CD4-positive, alpha-beta T cell treated with Interferon alpha-2 for 1 hour (primary cell): ENCODE measurements around the gene SPANXN1.
"Not testable (repeated sequence)": the region's sequence is repeated elsewhere in the genome, so short reads cannot be mapped to it uniquely, and the experiment has no call there.

Experiments used
- DNase-seq, 2 donors: peaks; one replicate each; pipeline ENCODE4 v3.0.0-alpha.2; 2020 to 2022

The SPANXN1 gene

GRCh38 chrX:145247203-145247602 is at the start of gene SPANXN1:
TSS of gene SPANXN1 (plus strand) at chrX:145247503. CDS start at chrX:145247587, 84 bp downstream.
- not testable (repeated sequence) for DNase-seq

- no peak for DNase-seq
Measured at GRCh38 chrX:145199078-145199477, 48.2 kb upstream of the SPANXN1 start.

GRCh38 chrX:145213504-145213903 is 33.8 kb upstream of the SPANXN1 start:
- DNase-seq = no peak

GRCh38 chrX:145292218-145292617 is 44.9 kb downstream of the SPANXN1 start:
- no peak for DNase-seq
